NCI-H345 treated with DMSO at 0.1 percent for 48 hours (cell line): ENCODE data around the gene ARPIN.

Experiments used
- DNase-seq: peaks from one replicate; lab custom pipeline; 2025; ENCODE audit not compliant: unreplicated experiment; lab: John Stamatoyannopoulos, UW

ARPIN gene

GRCh38 chr15:89845305-89845893 lies 67.4 kb downstream of the ARPIN start:
- no peak for DNase-seq
